ENCODE results near the gene ZIC4. TPM values are rescaled to one million over a fixed set of nuclear protein-coding genes. Genes with fewer than 3 reads are reported as not detected.

ZIC4 gene
- polyA plus RNA-seq, 1 of the 3 experiments (the other 2 are of a cell fraction) = 1.3 TPM

DNA sequence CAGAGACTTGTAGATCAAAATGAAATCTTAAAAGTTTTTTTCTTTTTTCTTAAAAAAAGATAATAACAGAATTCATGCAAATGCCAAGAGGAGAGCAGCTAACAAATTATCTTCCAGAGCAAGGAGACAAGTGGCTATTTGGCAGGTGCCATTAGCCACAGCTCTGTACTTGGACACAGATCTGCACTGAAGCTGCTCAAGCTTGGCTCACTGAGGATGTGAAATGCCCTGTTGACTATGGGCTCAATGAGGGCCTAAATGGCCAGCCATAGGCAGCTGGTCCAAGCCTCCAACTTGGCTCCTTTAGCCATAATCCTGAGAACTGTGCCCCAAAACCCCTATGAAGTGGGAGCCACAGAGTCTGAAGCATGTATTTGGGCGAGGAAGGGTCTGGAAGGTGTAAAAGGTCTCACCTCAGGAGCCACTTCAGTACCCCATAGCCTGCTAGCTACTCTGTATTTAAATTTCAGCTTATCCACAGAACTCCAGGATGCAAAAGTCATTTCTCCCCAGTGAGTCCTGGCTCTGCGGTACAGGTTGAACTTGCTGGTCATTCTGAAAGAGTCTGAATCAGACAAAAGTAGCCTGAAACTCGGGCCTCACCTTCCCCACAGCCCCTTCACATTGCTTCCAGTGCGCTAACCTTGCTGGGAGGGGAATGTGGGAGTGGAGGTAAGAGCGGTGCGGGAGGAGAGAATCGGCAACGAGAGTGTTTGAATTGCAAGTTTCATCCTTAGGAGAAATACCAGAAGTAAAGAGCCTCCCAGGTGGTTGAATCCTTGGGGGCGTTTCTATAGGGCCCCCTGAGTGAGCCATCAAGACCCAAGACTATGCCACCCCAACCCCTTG is 48.0 kb downstream of the ZIC4 start:
- H3K36me3 ChIP-seq (replicated peaks in 1 of 2; ENCODE audit: control insufficient read depth in 1 of 2, insufficient read depth in 2 of 2, low read length in 1 of 2) = no peaks in the 10 kb centered on the region
- H3K4me2 ChIP-seq = no peak overlapping the region
- CTCF ChIA-PET = interaction anchor here (1.2 to 2.3 kb wide), 5 partner anchors 8 to 259 kb away, joined by 4 to 11 read pairs (median 8); no protein-coding TSS in a partner anchor
- H3F3A ChIP-seq (replicated peaks; ENCODE audit: insufficient read depth) = no peaks in the 10 kb centered on the region
- H3K79me2 ChIP-seq (ENCODE audit: insufficient read depth) = no peaks in the 10 kb centered on the region
- H3K9me2 ChIP-seq = no peaks in the 10 kb centered on the region
- peaks cover 73% of the 10 kb centered on the region for H3K27me3 ChIP-seq (ENCODE audit: insufficient read depth)
- no peak for TF ChIP-seq TAF1 (IDR thresholded peaks at IDR 0.05; ENCODE audit: borderline replicate concordance, low read depth, low read length)
- no peak for TF ChIP-seq CHD2 (IDR thresholded peaks at IDR 0.05; ENCODE audit: low read length, partially characterized antibody)
- TF ChIP-seq MXI1 (IDR thresholded peaks at IDR 0.05; ENCODE audit: low read depth, low read length) = no peak
- no peak for TF ChIP-seq GABPA (IDR thresholded peaks at IDR 0.05; ENCODE audit: low read depth)
- TF ChIP-seq, protein P1, sequence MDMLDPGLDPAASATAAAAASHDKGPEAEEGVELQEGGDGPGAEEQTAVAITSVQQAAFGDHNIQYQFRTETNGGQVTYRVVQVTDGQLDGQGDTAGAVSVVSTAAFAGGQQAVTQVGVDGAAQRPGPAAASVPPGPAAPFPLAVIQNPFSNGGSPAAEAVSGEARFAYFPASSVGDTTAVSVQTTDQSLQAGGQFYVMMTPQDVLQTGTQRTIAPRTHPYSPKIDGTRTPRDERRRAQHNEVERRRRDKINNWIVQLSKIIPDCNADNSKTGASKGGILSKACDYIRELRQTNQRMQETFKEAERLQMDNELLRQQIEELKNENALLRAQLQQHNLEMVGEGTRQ (IDR thresholded peaks at IDR 0.05; ENCODE audit: borderline replicate concordance, low read depth, low read length) = no peak
- TF ChIP-seq, protein P2, sequence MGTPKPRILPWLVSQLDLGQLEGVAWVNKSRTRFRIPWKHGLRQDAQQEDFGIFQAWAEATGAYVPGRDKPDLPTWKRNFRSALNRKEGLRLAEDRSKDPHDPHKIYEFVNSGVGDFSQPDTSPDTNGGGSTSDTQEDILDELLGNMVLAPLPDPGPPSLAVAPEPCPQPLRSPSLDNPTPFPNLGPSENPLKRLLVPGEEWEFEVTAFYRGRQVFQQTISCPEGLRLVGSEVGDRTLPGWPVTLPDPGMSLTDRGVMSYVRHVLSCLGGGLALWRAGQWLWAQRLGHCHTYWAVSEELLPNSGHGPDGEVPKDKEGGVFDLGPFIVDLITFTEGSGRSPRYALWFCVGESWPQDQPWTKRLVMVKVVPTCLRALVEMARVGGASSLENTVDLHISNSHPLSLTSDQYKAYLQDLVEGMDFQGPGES (IDR thresholded peaks at IDR 0.05; ENCODE audit: low read depth, low read length) = no peak
- no peak for TF ChIP-seq RXRA (IDR thresholded peaks at IDR 0.05; ENCODE audit: borderline replicate concordance, low read depth)
- TF ChIP-seq JUND (IDR thresholded peaks at IDR 0.05) = no peak
- no peak for TF ChIP-seq SIN3A (IDR thresholded peaks at IDR 0.05; ENCODE audit: borderline replicate concordance, low read depth, low read length)
- no peak for TF ChIP-seq SMC3 (IDR thresholded peaks at IDR 0.05; ENCODE audit: low read depth, low read length)
- no peak for TF ChIP-seq GATA2 (CRISPR knock-in tag; IDR thresholded peaks at IDR 0.05)
- no peak for TF ChIP-seq TCF12 (IDR thresholded peaks at IDR 0.05)
- TF ChIP-seq YY1 (IDR thresholded peaks at IDR 0.05; ENCODE audit: low read depth) = no peak
- no peak for TF ChIP-seq MEF2A (IDR thresholded peaks at IDR 0.05; ENCODE audit: borderline replicate concordance, low read depth)
- no peak for TF ChIP-seq RCOR1 (IDR thresholded peaks at IDR 0.05; ENCODE audit: low read length)
- no peak for TF ChIP-seq FOXJ3 (CRISPR knock-in tag; IDR thresholded peaks at IDR 0.05)
- no peak overlapping the region for H2AFZ ChIP-seq (ENCODE audit: low read depth)
- no peaks in the 10 kb centered on the region for H3K9me3 ChIP-seq
- no peak overlapping the region for H3K4me3 ChIP-seq (ENCODE audit: low read depth in 2 of 2, low read length in 1 of 2)
- no peaks in the 10 kb centered on the region for H4K20me1 ChIP-seq (ENCODE audit: insufficient read depth)
- H3K9ac ChIP-seq = no peak overlapping the region
- H3K27ac ChIP-seq (ENCODE audit: low read depth in 2 of 2, low read length in 1 of 2) = no peak overlapping the region
- POLR2A ChIA-PET = no interaction called here
- 40% methylated on average over 9 of the region's 9 CpGs for WGBS (ENCODE audit: low lambda C conversion rate)
- DNase-seq = no peak
- peaks cover 0 to 2% of the 10 kb centered on the region in 2 experiments; a peak in 1 of 4 replicates for H3K4me1 ChIP-seq (ENCODE audit: control insufficient read depth in 1 of 2, insufficient read depth in 2 of 2, low read depth in 1 of 2, low read length in 1 of 2)
